IPS DF 4.7 (cell line): ENCODE data around the gene CDKN1A.
"Not testable (repeated sequence)": the region's sequence is repeated elsewhere in the genome, so short reads cannot be mapped to it uniquely, and the experiment has no call there.

ENCODE experiments used
- DNase-seq: peaks from one replicate; pipeline ENCODE4 v3.0.0-alpha.2; 2013; ENCODE audit warnings: low spot score; ENCODE audit errors: extremely low read depth

Gene CDKN1A

DNA sequence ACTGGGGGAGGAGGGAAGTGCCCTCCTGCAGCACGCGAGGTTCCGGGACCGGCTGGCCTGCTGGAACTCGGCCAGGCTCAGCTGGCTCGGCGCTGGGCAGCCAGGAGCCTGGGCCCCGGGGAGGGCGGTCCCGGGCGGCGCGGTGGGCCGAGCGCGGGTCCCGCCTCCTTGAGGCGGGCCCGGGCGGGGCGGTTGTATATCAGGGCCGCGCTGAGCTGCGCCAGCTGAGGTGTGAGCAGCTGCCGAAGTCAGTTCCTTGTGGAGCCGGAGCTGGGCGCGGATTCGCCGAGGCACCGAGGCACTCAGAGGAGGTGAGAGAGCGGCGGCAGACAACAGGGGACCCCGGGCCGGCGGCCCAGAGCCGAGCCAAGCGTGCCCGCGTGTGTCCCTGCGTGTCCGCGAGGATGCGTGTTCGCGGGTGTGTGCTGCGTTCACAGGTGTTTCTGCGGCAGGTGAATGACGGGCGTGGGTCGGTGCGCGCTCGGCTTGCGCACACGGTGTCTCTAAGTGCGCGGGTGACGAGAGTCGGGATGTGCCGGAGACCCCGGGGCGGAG is at the start of gene CDKN1A:
Gene CDKN1A, plus strand, starts transcription at position 227 of the 555 bp plus-strand sequence. CDS start 5,388 bp downstream, outside the sequence.
- no peak for DNase-seq

DNA sequence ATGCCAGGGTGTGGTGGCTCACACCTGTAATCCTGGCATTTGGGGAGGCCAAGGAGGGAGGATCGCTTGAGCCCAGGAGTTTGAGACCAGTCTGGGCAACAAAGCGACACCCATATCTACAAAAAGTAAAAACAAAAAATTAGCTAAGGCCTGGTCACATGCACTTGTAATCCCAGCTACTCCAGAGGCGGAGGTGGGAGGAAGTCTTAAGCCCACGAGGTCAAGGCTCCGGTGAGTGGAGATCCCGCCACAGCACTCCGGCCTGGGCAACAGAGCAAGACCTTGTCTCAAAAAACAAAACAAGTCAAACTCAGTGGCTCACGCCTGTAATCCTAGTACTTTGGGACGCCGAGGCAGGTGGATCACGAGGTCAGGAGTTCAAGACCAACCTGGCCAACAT is 48.7 kb upstream of the CDKN1A start:
- no peak for DNase-seq

DNA sequence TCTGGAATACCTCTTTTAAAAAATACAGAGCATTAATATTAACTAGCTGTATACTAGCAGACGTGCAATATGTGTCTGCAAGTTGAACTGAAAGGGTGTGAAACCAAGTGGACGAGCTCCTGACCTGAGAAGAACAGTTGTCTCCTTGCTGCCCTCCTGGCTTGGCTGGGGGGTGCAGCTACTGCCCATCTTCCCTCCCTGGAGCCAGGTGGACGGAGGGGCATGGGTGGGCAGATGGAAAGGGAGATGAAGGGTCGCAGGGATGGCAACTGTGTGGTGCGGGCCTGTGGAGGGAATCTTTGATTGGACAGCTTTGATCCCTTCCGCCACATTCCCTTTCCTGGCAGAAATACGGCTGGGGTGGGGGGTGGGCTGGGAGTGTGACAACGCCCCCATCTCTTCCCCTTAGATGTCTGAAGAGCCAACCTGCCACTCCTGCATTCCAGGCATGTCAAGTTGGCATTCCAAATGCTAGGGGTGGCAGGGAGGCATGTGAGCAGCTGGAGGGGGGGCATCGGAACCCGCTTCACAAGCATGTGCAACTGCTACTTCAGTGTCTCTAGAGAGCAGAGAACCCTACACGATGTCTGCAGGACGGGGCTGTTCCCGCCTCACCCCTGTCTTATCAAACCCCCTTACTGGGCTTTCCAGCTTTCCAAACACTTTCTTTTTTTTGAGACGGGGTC is 47.0 kb upstream of the CDKN1A start:
- DNase-seq: no peak

DNA sequence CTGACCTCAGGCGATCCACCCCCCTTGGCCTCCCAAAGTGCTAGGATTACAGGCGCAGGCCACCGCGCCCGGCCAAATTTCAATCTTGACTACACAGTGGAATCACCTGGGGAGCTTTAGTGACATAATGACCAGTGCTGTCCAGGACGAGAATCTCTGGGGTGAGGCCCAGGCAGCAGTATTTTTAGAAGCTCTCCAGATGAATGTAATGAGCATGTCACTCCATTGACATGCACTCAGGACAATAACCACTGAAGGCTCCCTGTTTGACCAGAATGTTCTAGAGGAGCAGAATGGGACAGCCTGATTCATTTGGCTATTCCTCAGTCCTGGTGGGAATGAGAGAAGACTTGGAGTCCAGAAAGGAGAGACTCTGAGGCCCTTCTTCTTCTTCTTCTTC is 45.1 kb upstream of the CDKN1A start:
- DNase-seq: no peak

DNA sequence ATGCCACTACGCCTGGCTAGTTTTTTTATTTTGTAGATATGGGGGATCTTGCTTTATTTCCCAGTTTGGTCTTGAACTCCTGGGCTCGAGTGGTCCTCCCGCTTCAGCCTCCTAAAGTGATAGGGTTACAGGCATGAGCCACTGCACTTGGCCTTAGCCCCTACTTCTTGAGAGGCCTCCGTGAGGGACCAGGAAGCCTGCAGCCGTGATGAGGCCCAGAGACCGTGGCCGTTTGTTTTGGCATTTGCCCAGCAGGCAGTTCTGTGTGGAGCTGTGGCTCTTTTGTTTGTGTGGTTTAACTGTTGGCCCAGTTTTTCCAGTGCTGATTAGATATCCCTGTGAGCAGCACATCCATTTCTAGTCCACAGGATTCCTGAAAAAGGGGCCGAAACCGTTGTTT is 44.6 kb upstream of the CDKN1A start:
- DNase-seq: no peak

DNA sequence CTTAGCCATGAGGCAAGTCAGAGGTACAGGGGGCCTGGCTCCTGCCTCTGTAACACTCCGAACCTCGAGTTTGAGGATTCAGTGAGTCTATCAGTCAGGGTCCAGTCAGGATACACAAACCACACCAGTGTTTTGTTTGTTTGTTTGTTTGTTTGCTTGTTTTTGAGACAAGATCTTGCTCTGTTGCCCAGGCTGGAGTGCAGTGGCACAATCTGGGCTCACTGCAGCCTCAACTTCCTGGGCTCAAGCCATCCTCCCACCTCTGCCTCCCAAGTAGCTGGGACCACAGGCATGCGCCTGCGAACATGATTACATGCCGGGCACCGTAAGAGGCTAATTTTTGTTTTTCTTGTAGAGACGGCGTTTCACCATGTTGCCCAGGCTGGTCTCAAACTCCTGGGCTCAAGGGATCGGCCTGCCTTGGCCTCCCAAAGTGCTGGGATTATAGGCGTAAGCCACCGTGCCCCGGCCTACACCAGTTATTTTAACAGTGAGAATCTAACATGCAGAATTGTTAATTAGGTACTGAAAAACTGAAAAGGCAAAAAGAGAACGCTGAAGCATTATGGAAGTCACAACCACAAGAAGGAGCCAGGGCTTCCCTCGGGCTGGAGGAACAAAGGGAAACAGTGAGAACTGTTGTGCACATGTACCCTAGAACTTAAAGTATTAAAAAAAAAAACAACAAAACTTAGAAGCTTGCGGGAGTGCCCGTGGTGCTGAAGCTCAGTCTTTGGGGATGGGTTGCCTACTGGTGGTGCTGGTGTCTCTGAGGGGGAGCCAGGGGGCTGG is 44.0 kb upstream of the CDKN1A start:
- no peak for DNase-seq

DNA sequence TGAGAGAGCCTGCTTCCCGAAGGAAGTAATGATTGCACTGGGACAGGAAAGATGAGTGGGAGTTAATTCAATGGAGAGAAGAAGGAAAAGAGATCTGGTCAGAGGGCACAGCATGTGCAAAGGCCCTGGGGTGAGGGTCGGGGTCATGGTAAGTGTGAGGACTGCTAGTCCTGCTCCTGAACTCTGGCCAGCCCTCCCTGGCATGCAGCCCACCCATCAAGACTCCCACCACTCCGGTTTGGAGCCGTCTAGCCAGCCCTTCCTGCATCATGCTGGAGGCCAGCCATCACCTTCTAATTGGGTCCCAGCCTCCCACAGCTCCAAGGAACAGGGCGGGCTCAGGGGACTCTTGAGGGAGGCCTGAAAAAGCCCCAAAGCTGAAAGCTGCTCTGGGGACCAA is 42.2 kb upstream of the CDKN1A start:
- DNase-seq: no peak

DNA sequence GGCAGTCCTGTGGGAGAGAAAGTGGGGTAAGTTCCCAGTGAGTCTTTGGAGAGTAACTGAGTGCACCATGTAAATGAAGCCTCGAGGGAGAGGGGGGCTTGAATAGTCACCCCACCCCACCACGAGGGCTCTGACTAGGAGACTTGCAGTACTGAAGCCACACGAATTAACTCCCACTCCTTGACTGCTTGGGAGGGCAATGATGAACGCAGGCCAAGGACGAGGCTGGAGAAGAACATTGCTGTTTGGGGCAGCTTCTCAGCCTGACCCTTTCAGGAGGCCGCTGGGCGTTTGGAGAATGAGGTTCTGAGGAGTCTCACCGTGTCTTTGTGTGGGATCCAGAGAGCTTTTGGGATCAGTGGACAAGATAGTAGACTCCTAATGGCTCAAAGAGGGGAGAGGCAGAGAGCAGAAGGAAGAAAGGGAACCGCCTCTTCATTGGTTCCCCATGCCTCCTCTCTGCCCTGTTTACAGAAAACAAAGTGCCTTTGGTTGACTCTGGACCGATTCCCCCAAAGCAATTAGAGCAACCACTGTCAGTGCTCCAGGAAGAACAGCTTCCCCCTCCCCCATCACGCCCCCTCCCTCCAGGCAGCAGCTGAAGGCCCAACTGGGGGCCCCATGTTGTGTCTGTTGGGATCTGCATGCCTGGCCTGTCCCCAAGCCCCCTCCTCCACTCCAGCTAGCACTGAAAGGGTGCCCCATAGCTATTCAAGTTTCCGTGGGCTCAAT is 41.7 kb upstream of the CDKN1A start:
- no peak for DNase-seq

DNA sequence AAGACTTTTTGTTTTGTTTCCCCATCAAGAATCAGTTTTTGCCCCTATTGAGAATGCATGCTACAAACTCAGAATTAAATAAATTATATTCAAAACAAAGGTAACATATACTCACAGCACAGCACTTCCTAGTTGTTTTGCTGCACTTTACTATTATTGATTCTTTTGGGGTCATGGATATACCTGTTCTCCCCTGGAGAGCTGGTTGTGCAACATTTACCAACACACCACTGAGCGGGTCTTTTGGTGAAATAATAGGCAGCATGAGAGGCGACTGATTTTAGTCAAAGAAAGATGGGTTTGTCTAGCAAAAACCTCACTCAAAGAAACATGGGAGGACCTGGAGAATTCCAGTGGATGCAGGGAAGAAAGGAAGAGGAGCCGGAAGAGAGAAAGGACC is 39.9 kb upstream of the CDKN1A start:
- DNase-seq: no peak

DNA sequence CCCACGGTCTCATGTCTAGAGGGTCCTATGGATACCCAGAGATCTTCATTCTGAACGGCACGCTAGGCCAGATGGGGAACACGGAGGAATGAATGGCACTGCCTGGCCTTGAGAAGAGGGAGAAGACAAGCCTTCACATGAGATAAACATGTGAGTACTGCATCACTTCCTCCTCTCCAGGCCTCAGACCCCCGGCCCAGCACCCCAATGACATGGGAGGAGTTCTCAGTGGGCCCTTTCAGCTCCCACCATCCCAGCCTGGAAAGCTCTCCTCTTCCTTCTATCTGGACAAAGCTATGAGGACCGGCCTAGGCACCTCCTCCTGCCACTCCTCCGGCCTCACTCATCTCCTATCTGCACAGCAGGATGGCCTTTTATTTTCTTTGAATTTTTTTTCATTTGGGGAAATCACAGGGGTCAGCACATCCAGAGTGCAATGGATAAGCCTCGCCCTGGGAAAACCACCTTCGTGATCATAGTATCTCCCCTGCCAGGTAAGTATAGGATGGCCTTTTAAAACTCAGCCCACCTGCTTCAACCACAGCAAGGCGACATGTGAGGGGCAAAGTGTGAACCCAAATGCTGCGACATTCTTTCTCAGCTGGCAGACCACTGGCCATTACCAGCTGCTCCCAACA is 39.2 kb upstream of the CDKN1A start:
- DNase-seq: no peak

DNA sequence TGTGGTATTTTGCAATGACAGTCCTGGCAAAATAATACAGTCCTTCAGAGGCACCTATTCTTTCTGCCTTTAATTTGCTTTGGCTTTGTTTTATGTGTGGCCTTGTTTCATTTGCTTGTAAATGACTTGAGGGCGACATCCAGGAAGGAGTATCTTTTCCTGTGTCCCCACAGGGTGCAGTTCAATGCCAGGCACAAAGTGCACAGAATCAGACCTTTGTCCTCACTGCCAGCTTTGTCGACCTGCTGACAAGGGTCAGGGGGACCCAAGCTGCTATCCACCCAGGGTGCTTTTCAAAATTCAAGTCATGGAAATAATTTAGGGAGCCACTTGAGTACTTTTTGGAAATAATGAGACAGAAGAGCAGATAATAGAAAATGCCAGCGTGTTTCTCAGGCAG is 37.0 kb upstream of the CDKN1A start:
- DNase-seq: no peak

DNA sequence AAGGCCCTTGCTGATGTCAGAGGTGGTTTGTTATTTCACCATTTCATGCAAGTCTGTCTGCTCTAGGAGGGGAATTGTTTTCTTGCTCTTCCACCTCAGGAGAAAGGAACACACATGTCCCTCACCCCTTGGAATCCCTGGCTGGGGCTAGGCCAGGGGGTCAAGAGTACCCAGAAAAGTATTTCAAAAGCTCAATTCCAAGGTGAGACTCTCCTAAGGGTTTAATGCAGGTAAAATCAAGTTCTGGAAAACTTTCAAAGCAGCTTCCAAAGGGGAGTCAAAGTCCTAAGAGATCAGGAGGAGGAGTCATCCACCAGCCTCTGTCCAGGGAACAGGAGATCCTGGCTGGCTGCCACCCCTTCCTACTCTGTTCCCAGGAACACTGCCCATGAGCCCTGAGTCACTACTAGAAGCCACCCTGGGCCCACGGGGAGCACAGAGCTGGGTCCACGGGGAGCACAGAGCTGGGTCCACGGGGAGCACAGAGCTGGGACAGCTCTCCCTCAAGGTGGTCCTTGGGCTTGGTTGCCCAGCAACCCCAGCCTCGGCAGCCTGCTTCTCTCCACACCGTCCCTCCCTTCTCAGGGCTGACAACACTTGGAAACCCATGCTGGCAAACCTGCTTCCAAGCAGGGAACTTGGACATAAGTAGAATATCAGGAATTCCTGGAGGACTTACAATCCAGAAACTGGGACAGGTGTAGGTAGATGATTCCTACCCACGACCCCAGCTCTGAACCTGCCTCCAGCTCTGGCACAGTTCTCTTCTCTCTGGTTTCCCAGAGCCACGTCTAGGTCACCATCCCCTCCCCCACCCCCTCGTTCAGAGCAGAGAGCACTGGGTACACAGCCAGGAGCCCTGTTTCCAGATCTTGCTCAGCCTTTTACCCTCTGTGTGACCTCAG is 35.3 kb upstream of the CDKN1A start:
- DNase-seq: no peak

DNA sequence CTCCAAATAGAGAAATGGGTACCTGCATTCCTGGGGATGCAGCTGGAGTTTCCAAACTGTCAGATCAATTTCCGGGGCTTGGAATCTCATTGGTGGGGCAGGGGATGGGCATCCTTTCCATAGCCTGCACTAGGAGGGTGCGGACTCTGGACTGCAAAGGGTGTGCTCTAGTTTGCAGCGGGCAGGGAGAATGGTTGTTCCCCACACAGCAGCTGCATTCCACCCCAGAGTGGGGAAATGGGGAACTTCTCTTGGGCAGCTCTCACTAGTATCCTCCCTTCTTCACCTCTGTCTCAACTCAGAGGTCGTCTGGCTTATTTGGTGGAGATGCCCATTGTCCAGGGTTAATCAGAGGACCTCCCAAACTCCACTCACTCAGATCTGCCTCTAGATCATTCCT is 34.5 kb upstream of the CDKN1A start:
- no peak for DNase-seq

DNA sequence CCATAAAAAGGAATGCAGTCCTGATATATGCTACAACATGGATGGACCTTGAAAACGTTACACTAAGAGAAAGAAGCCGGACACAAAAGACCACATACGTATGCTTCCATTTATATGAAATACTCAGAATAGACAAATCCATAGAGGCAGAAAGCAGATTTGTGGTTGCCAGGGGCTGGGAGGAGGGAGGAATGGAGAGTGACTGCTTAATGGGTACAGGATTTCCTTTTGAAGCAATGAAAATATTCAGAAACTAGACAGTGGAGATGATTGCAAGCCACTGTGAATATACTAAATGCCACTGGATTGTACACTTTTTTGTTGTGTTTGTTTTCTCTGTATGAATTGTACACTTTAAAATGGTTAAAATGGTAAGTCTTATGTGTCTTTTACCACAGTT is 29.4 kb upstream of the CDKN1A start:
- DNase-seq: no peak

DNA sequence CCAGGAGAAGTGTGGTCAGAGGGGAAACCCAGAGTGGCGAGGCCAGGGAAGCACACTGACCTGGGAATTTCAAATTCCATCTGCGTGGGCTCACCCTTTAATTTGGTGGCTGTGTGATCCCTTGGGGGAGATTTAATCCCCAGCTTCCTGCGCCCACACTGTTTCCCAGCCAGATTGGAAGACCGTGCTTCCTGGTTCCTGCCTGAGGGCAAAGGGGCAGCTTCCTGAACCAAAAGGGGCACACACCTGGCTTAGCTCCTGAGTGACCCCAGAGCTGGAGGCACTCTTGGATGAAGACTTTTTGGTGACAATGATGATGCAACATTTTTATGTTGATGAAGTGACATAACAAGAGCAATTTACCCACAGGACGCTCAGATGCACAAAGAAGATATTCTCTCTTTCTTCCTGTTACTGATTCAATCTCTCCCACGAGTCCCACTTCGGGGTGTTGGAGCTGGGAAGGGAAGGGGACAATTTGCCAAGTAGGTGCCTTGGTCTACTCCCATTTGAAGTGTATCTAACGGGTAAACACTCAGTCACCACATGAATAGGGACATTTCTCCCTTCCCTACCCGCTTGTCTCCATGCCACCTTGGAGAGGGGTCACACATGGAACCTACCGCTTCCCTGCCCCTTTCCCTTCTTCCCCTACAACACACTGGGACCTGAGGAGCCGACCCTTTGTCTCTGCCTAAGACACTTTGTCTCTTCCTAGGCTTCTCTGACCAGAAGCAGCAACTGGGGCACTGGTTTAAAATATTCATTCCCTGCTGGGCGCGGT is 28.6 kb upstream of the CDKN1A start:
- no peak for DNase-seq

DNA sequence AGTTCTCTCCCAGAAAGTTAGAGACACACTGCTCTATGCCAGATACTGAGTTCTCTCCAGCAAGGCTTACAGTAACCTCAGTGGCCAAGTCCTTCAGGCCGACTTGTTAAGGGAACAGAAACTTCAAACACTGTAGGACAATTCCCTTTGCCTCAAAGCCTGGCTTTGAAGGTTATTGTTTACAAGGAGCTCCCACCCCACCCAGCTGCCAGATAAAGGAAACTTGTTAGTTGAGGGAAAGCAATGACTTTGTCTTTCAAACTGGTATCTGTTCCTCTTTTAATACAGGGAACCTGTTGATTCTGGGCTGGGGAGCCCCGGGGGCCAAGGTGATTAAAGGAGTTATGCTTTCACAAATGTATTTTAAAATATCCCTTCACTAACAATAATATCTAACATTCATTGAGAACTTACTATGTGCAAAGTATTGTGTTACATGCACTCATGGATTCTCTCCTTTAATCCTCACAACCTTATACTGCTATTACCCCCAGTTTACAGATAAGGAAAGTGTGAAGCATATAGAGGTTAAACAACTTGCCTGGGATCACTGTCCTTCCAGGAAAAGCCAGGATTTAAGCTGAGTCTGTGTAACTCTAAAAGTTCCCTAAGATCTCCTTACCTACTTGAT is 27.6 kb upstream of the CDKN1A start:
- DNase-seq: no peak

DNA sequence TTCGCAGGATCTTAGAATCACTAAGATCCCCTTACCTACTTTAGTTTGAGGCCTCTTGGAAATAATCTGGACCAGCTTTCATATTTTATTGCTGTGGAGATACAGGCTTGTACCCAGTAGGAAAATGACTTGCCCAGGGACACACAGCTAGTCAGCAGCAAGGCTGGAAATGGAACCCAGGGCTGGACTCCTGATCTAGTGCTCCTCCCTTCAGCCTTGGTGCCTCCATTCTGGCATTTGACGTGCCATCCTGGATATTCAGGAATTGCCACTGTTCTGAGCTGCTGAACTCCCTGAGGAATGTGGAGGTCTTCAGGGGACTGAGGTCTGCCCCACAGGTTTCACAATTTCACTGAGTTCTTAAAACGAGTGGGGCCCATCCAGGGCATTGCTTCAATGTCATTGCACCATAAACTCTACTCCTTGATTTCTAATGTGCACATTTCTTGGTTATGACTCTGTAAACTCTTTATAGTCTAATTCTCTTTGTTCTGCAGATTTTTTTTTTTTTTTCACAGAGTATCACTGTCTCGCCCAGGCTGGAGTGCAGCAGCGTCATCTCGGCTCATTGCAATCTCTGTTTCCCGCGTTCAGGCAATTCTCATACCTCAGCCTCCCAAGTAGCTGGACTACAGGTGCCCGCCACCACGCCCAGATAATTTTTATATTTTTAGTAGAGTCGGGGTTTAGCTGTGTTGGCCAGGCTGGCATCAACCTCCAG is 26.7 kb upstream of the CDKN1A start:
- DNase-seq: no peak

DNA sequence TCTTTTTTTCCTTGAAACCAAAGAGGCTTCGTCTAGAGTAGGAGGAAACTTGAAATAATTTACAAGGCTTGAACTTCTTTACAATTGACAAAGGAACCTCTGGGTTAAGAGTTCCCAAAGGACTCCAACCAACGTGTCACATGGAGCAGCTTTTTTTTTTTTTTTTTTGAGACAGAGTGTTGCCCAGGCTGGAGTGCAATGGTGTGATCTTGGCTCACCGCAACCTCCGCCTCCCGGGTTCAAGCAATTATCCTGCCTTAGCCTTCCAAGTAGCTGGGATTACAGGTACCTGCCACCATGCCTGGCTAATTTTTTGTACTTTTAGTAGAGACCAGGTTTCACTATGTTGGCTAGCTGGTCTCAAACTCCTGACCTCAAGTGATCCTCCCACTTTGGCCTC is 24.0 kb upstream of the CDKN1A start:
- DNase-seq: not testable (repeated sequence)
